ENCODE measurements around the gene BSPRY. TPM values are rescaled to one million over a fixed set of nuclear protein-coding genes. Genes with fewer than 3 reads are reported as not detected.
A peak's percentile ranks its signal among the peaks of the same experiment; 100 is the strongest.

Gene BSPRY
- total and polyA plus RNA-seq, 2 of the 13 experiments (the other 11 are each of a cell fraction or from before 2014, with no cell fraction given), result 0.09 to 0.26 TPM

DNA sequence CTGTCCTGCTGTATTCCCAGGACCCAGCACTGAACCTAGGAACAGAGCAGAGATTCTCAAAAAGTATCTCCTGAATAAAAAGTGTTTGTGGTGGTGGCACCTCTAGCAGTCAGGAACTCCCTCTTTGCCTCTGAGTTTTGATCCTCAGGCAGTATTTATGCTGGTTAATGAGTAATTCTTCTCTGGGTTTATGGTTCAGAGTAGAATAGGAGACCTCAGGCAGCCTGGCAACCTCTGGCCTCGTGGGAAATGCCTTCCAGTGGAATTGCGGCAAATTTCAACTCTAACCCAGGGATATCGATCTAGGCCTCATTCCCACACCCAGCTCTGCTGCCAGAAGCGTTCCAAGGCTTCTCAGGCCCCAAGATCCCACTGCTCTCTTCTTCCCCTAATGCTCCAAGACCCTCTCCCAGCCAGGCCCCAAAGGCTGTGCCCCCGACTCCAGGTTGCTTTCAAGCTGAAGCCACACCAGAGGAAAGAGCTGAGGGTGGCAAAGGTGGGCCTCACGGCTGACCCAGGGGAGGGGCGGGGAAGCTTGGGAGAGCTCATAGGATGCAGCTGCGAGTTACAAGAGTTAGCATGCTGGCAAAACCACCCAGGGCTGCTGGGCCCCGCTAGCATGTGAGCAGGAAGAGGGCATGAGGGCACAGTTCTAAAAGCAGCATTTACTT, 38.4 kb downstream of the BSPRY start (continued):
- TF ChIP-seq ZNF274 (CRISPR knock-in tag; IDR thresholded peaks at IDR 0.05), result peak; percentile 65
- peak; percentile 88; the same call in 1 of the 2 replicates for TF ChIP-seq ZNF414 (CRISPR knock-in tag; IDR thresholded peaks at IDR 0.05)
- no peak for TF ChIP-seq GATAD1 (CRISPR knock-in tag; IDR thresholded peaks at IDR 0.05)
- no peak; the same call in 1 of the 2 replicates for TF ChIP-seq TRAFD1 (CRISPR knock-in tag; IDR thresholded peaks at IDR 0.05; ENCODE audit: borderline replicate concordance)
- no peak for TF ChIP-seq TRIM22 (IDR thresholded peaks at IDR 0.05)
- peak; percentile 64 for TF ChIP-seq ZNF607 (CRISPR knock-in tag; IDR thresholded peaks at IDR 0.05; ENCODE audit: borderline replicate concordance)
- TF ChIP-seq RXRA (CRISPR knock-in tag; IDR thresholded peaks at IDR 0.05), result peak; percentile 93
- TF ChIP-seq FLYWCH1 (CRISPR knock-in tag; IDR thresholded peaks at IDR 0.05), result no peak
- TF ChIP-seq ARNT2 (CRISPR knock-in tag; IDR thresholded peaks at IDR 0.05; ENCODE audit: low read depth), result no peak
- TF ChIP-seq, protein P1, sequence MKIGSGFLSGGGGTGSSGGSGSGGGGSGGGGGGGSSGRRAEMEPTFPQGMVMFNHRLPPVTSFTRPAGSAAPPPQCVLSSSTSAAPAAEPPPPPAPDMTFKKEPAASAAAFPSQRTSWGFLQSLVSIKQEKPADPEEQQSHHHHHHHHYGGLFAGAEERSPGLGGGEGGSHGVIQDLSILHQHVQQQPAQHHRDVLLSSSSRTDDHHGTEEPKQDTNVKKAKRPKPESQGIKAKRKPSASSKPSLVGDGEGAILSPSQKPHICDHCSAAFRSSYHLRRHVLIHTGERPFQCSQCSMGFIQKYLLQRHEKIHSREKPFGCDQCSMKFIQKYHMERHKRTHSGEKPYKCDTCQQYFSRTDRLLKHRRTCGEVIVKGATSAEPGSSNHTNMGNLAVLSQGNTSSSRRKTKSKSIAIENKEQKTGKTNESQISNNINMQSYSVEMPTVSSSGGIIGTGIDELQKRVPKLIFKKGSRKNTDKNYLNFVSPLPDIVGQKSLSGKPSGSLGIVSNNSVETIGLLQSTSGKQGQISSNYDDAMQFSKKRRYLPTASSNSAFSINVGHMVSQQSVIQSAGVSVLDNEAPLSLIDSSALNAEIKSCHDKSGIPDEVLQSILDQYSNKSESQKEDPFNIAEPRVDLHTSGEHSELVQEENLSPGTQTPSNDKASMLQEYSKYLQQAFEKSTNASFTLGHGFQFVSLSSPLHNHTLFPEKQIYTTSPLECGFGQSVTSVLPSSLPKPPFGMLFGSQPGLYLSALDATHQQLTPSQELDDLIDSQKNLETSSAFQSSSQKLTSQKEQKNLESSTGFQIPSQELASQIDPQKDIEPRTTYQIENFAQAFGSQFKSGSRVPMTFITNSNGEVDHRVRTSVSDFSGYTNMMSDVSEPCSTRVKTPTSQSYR (CRISPR knock-in tag; IDR thresholded peaks at IDR 0.05; ENCODE audit: borderline replicate concordance), result no peak
- TF ChIP-seq CHD2 (IDR thresholded peaks at IDR 0.05; ENCODE audit: low read depth, low read length), result no peak
- no peak; the same call in 1 of the 2 replicates for TF ChIP-seq CHD4 (IDR thresholded peaks at IDR 0.05; ENCODE audit: borderline replicate concordance, low read length)
- no peak for TF ChIP-seq ZC3H4 (CRISPR knock-in tag; IDR thresholded peaks at IDR 0.05; ENCODE audit: borderline replicate concordance)
- TF ChIP-seq ZNF24 (IDR thresholded peaks at IDR 0.05), result no peak
- TF ChIP-seq MAFF (IDR thresholded peaks at IDR 0.05; ENCODE audit: low read depth, low read length), result 0 out of 2 replicates have a peak, but pooled peaks have one; percentile 25
- TF ChIP-seq, protein P2, sequence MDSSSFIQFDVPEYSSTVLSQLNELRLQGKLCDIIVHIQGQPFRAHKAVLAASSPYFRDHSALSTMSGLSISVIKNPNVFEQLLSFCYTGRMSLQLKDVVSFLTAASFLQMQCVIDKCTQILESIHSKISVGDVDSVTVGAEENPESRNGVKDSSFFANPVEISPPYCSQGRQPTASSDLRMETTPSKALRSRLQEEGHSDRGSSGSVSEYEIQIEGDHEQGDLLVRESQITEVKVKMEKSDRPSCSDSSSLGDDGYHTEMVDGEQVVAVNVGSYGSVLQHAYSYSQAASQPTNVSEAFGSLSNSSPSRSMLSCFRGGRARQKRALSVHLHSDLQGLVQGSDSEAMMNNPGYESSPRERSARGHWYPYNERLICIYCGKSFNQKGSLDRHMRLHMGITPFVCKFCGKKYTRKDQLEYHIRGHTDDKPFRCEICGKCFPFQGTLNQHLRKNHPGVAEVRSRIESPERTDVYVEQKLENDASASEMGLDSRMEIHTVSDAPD (CRISPR knock-in tag; IDR thresholded peaks at IDR 0.05), result peak; percentile 85
- no peak for TF ChIP-seq CENPBD1 (CRISPR knock-in tag; IDR thresholded peaks at IDR 0.05; ENCODE audit: borderline replicate concordance, low read depth)
- no peak for TF ChIP-seq ADNP (CRISPR knock-in tag; IDR thresholded peaks at IDR 0.05)
- TF ChIP-seq SRSF9 (IDR thresholded peaks at IDR 0.05; ENCODE audit: borderline replicate concordance, insufficient read depth, low read depth, low read length, poor library complexity, severe bottlenecking), result no peak
- TF ChIP-seq MAFK (conservative IDR thresholded peaks at IDR 0.05 in 1 of 2, IDR thresholded peaks at IDR 0.05 in 1 of 2; ENCODE audit: low read length in 2 of 2), result peak; percentile 2 to 26; a peak in 1 of 4 replicates
- TF ChIP-seq ZBTB20 (CRISPR knock-in tag; IDR thresholded peaks at IDR 0.05; ENCODE audit: borderline replicate concordance, low read depth), result no peak
